Osteoblast (primary cell): ENCODE measurements around the gene SH2D3C. TPM values are rescaled to one million over a fixed set of nuclear protein-coding genes. Genes with fewer than 3 reads are reported as not detected.

Experiments
- DNase-seq: peaks from one replicate; pipeline ENCODE4 v3.0.0; 2011; ENCODE audit warnings: low spot score, mixed read lengths; ENCODE audit not compliant: insufficient read length; ENCODE audit errors: missing footprints
- H2AFZ ChIP-seq: 2 replicates; pipeline ENCODE4 v1.6.0; 2011; ENCODE audit warnings: mild to moderate bottlenecking, low read length
- H3K27ac ChIP-seq: 2 replicates; pipeline ENCODE4 v1.5.1; 2011; ENCODE audit warnings: mild to moderate bottlenecking, low read depth, low read length, moderate library complexity
- H3K27me3 ChIP-seq: 2 replicates; pipeline ENCODE4 v1.6.0; 2012; ENCODE audit warnings: mild to moderate bottlenecking, control low read depth, inconsistent platforms, low read length, moderate library complexity; ENCODE audit not compliant: insufficient read depth
- H3K36me3 ChIP-seq: 2 replicates; pipeline ENCODE4 v1.5.1; 2011; ENCODE audit warnings: mild to moderate bottlenecking, low read length, control low read depth, moderate library complexity; ENCODE audit not compliant: insufficient read depth
- H3K4me1 ChIP-seq: 2 replicates; pipeline ENCODE4 v1.5.1; 2011; ENCODE audit warnings: mild to moderate bottlenecking, low read length, control low read depth, moderate library complexity; ENCODE audit not compliant: insufficient read depth
- H3K4me2 ChIP-seq: 2 replicates; pipeline ENCODE4 v1.6.0; 2011; ENCODE audit warnings: mild to moderate bottlenecking, low read length; ENCODE audit not compliant: insufficient read depth
- H3K4me3 ChIP-seq: fragments of 200-600 bp; sonication (generic); 3 replicates; pipeline ENCODE4 v1.5.1; 2012; ENCODE audit warnings: mild to moderate bottlenecking, low read length, inconsistent platforms; ENCODE audit not compliant: insufficient read depth
- H3K79me2 ChIP-seq: 2 replicates; pipeline ENCODE4 v1.6.0; 2012; ENCODE audit warnings: mild to moderate bottlenecking, low read length, control low read depth, inconsistent platforms; ENCODE audit not compliant: insufficient read depth
- H3K9me3 ChIP-seq: 2 replicates; pipeline ENCODE4 v1.5.1; 2011; ENCODE audit warnings: low read depth, low read length, control low read depth
- H4K20me1 ChIP-seq: 2 replicates; pipeline ENCODE4 v1.6.0; 2012; ENCODE audit warnings: mild to moderate bottlenecking, low read length, control low read depth; ENCODE audit not compliant: insufficient read depth
- total RNA-seq: library from RNA; depleted of rRNA; stranded (reverse); fragments of >200 nt; gene quantifications from 2 replicates; pipeline ENCODE4 v1.2.3, GENCODE V29; 2012
- TF ChIP-seq, protein P1 (sequence below): IDR thresholded peaks from 2 replicates; pipeline ENCODE4 v1.5.1; 2011; ENCODE audit warnings: mild to moderate bottlenecking, low read depth, low read length, moderate library complexity; ENCODE audit errors: extremely low read depth

Gene SH2D3C
- total RNA-seq, 1 donor: 0.36 TPM

DNA sequence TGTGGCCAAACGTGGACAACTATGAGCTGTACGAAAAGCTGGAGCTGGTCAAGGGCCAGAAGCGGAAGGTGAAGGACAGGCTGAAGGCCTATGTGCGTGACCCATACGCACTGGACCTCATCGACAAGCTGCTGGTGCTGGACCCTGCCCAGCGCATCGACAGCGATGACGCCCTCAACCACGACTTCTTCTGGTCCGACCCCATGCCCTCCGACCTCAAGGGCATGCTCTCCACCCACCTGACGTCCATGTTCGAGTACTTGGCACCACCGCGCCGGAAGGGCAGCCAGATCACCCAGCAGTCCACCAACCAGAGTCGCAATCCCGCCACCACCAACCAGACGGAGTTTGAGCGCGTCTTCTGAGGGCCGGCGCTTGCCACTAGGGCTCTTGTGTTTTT is 10.7 kb upstream of the SH2D3C start:
- Histone ChIP-seq H3K27ac (no peak overlapping the region), H3K4me1 (peaks cover 9% of the 10 kb centered on the region), H3K79me2 (peaks cover 52% of the 10 kb centered on the region), H3K9me3 (no peaks in the 10 kb centered on the region), H3K36me3 (peaks cover 56% of the 10 kb centered on the region), H3K4me2 (no peak overlapping the region), H2AFZ (no peak overlapping the region), H4K20me1 (peaks cover 59% of the 10 kb centered on the region), H3K4me3 (no peak overlapping the region), H3K27me3 (no peaks in the 10 kb centered on the region)
- TF ChIP-seq, protein P1, sequence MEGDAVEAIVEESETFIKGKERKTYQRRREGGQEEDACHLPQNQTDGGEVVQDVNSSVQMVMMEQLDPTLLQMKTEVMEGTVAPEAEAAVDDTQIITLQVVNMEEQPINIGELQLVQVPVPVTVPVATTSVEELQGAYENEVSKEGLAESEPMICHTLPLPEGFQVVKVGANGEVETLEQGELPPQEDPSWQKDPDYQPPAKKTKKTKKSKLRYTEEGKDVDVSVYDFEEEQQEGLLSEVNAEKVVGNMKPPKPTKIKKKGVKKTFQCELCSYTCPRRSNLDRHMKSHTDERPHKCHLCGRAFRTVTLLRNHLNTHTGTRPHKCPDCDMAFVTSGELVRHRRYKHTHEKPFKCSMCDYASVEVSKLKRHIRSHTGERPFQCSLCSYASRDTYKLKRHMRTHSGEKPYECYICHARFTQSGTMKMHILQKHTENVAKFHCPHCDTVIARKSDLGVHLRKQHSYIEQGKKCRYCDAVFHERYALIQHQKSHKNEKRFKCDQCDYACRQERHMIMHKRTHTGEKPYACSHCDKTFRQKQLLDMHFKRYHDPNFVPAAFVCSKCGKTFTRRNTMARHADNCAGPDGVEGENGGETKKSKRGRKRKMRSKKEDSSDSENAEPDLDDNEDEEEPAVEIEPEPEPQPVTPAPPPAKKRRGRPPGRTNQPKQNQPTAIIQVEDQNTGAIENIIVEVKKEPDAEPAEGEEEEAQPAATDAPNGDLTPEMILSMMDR: no peak
- no peak for DNase-seq

DNA sequence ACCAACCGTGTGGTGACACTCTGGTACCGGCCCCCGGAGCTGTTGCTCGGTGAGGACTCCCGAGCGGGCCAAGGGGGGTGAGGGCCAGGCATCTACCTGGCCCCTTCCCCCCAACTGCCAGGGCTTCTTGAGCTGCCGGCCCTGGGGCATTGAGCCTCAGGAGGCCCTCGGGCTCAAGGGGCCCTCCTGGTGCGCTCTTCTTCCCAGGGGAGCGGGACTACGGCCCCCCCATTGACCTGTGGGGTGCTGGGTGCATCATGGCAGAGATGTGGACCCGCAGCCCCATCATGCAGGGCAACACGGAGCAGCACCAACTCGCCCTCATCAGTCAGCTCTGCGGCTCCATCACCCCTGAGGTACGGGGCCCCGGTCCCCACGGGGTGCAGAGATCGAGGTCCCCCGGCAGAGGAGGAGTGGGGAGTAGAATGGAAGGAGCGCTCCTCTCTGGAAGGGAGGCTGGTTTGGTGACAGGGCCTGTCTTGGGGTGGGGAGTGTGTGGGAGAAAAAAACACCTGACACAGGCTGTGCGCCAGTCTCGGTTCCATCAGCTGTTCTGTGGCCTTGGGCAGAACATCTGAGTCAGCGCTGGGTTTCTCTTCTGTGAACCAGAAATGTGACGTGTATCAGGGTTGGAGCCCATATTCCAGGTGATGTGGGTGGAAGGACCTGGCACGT is 10.0 kb upstream of the SH2D3C start:
- H3K27me3 ChIP-seq: no peaks in the 10 kb centered on the region
- H3K79me2 ChIP-seq: peaks cover 52% of the 10 kb centered on the region
- H3K27ac ChIP-seq: no peak overlapping the region
- peaks cover 56% of the 10 kb centered on the region for H3K36me3 ChIP-seq
- DNase-seq: peak; percentile 60
- no peaks in the 10 kb centered on the region for H3K9me3 ChIP-seq
- peaks cover 9% of the 10 kb centered on the region for H3K4me1 ChIP-seq
- no peak overlapping the region for H3K4me3 ChIP-seq
- peaks cover 58% of the 10 kb centered on the region for H4K20me1 ChIP-seq
- TF ChIP-seq, protein P1: no peak
- H2AFZ ChIP-seq: no peak overlapping the region
- no peak overlapping the region for H3K4me2 ChIP-seq

DNA sequence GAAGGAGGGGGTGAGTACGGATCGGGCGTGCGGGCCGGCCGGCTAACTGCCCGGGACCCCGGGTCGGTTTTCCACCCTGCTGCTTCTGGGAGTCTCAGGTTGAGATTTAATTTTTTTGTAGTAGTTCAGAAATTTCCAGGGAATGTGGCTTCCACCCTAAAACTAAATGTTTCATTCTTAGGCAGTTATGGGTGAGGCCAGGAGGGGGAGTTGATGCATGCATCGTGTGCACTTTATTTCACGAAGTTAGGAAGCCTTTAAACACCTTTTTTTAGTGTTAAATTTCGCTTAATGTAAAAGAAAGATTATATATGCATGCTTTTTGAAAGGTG is 8.3 kb upstream of the SH2D3C start:
- H3K27ac ChIP-seq: peak overlapping the region; percentile 66
- no peak overlapping the region for H2AFZ ChIP-seq

More for the DNA sequence above, 8.3 kb upstream of the SH2D3C start:
- TF ChIP-seq, protein P1: peak; percentile 54
- Histone ChIP-seq H3K27me3 (no peaks in the 10 kb centered on the region), H3K4me3 (peak overlapping the region; percentile 98), H3K4me1 (peaks cover 9% of the 10 kb centered on the region), H4K20me1 (peaks cover 50% of the 10 kb centered on the region), H3K36me3 (peaks cover 46% of the 10 kb centered on the region), H3K79me2 (peaks cover 52% of the 10 kb centered on the region), H3K4me2 (peak overlapping the region; percentile 91), H3K9me3 (no peaks in the 10 kb centered on the region)
- DNase-seq: peak; percentile 96
